ENCODE data around the gene PPP1CC. TPM values are rescaled to one million over a fixed set of nuclear protein-coding genes. Genes with fewer than 3 reads are reported as not detected.
"Not testable (repeated sequence)": the region's sequence is repeated elsewhere in the genome, so short reads cannot be mapped to it uniquely, and the experiment has no call there.

PPP1CC gene
- total RNA-seq, 2 experiments from 2014 or later = 334 to 343 TPM

- intact Hi-C loops (cut with micrococcal nuclease) = no loop called here
- H3K9me3 Mint-ChIP-seq = no peaks in the 10 kb centered on the region
- no peak for DNase-seq
Measured at GRCh38 chr12:110737532-110737931, 5.2 kb downstream of the PPP1CC start.

DNA sequence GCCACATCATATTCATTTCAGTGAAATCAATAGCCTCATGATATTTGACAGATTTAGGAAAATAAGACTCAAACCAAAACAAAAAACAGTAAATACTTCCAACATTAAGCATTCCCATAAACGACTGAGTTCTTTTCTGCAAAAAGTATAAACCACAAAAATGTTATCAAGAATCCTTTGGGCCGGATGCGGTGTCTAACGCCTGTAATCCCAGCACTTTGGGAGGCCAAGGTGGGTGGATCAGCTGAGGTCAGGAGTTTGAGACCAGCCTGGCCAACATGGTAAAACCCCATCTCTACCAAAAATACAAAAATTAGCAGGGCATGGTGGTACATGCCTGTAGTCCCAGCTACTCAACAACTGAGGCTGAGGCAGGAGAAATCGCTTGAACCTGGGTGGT, 5.7 kb downstream of the PPP1CC start:
- H3K9me3 Mint-ChIP-seq; H3K27me3 Mint-ChIP-seq; intact Hi-C loops (cut with micrococcal nuclease): not testable (repeated sequence)
- Mint-ChIP-seq H3K27ac (peak overlapping the region; percentile 76), H3K4me3 (peak overlapping the region; percentile 81), H3K36me3 (peaks cover 76% of the 10 kb centered on the region), H3K4me1 (ENCODE audit: low read depth) (peaks cover 71% of the 10 kb centered on the region)
- DNase-seq = peak; percentile 52
- POLR2A ChIA-PET = interaction anchor here (1.0 to 1.2 kb wide), 2 partner anchors 10 to 41 kb away, joined by 3 to 4 read pairs; no protein-coding TSS in a partner anchor
- CTCF ChIA-PET = interaction anchor here (0.9 to 1.2 kb wide), 3 partner anchors 10 to 90 kb away, joined by 3 read pairs; no protein-coding TSS in a partner anchor

More at GRCh38 chr12:110737532-110737931, 5.2 kb downstream of the PPP1CC start:
- peak overlapping the region; percentile 87 for H3K27ac Mint-ChIP-seq
- ChIA-PET POLR2A (interaction anchor here (1.0 to 1.4 kb wide), 3 partner anchors 10 to 41 kb away, joined by 3 to 5 read pairs (median 3); no protein-coding TSS in a partner anchor), CTCF (interaction anchor here (4.4 kb wide), 1 partner anchor 40 kb away, joined by 30 read pairs; no protein-coding TSS in a partner anchor)
- peaks cover 65% of the 10 kb centered on the region for H3K4me1 Mint-ChIP-seq (ENCODE audit: low read depth)
- peak overlapping the region; percentile 81 for H3K4me3 Mint-ChIP-seq
- H3K36me3 Mint-ChIP-seq = peaks cover 72% of the 10 kb centered on the region
- H3K27me3 Mint-ChIP-seq = no peaks in the 10 kb centered on the region

GRCh38 chr12:110733900-110734299, 8.8 kb downstream of the PPP1CC start:
- Mint-ChIP-seq H3K9me3 (no peaks in the 10 kb centered on the region), H3K27ac (peak overlapping the region; percentile 60), H3K4me3 (peak overlapping the region; percentile 9), H3K4me1 (ENCODE audit: low read depth) (peaks cover 86% of the 10 kb centered on the region), H3K27me3 (no peaks in the 10 kb centered on the region), H3K36me3 (peaks cover 81% of the 10 kb centered on the region)
- no peak for DNase-seq
- POLR2A ChIA-PET = interaction anchor here (0.6 to 1.1 kb wide), 2 partner anchors 11 to 175 kb away, joined by 3 to 4 read pairs; no protein-coding TSS in a partner anchor
- CTCF ChIA-PET = interaction anchor here (2.5 kb wide), 1 partner anchor 93 kb away, joined by 9 read pairs; no protein-coding TSS in a partner anchor
- intact Hi-C loops (cut with micrococcal nuclease) = no loop called here

DNA sequence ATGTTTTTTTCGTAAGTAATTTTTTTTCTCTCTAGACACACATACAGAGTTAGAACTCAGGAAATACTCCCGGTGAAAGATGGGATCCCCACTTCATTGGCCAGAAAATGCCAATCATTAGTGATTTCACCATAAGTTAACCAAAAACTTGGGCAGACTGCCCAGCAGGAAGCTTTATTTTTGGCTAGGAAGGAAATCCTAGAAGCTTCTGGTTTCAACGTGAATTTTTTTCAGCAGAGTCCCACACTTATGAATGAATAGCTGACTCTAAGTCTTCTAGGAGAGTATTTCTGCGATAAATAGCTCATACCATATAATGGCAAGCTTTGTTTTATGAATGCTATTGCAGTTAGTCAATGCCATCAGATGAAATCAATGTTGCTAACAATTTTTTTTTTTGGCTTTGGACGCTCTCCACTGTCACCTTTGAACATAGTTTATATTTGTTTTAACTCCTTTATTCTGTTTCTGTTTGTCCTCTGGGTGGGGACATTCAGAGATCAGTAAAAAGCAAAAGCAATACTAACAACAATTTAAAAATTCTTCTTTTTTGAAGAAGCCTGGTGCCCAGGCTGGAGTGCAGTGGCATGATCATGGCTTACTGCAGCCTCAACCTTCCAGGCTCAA, 9.5 kb downstream of the PPP1CC start:
- POLR2A ChIA-PET = interaction anchor here (0.6 to 1.1 kb wide), 3 partner anchors 10 to 174 kb away, joined by 3 to 5 read pairs (median 4); no protein-coding TSS in a partner anchor
- H3K9me3 Mint-ChIP-seq = no peaks in the 10 kb centered on the region
- H3K27me3 Mint-ChIP-seq = no peaks in the 10 kb centered on the region
- CTCF ChIA-PET = interaction anchor here (0.7 to 2.5 kb wide), 2 partner anchors 94 to 155 kb away, joined by 3 to 9 read pairs; no protein-coding TSS in a partner anchor
- H3K4me3 Mint-ChIP-seq = no peak overlapping the region
- H3K4me1 Mint-ChIP-seq (ENCODE audit: low read depth) = peaks cover 85% of the 10 kb centered on the region
- H3K36me3 Mint-ChIP-seq = peaks cover 79% of the 10 kb centered on the region
- intact Hi-C loops (cut with micrococcal nuclease) = no loop called here
- no peak for DNase-seq
- no peak overlapping the region for H3K27ac Mint-ChIP-seq

DNA sequence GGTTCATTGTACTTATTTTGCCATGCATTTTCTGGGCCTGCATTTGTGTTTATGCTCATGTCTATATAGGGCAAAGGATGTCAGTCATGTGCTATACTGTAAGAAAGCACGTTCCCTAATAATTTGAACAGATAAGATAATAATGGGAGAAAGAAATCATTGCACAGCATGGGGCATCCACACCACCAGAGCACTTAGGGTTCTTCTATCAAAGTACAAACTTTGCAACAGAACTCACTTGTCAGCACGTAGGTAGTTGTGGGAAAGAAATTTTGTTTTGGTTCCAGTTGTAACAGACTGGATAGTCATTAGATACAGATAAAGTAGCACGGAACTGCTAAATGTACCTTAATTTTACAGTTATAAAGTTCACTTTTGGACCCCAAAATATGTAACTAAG, 10.1 kb downstream of the PPP1CC start:
- no peak for DNase-seq
- intact Hi-C loops (cut with micrococcal nuclease) = no loop called here
- POLR2A ChIA-PET = interaction anchor here (0.6 kb wide), 1 partner anchor 40 kb away, joined by 5 read pairs; no protein-coding TSS in a partner anchor
- CTCF ChIA-PET = interaction anchor here (0.7 to 2.5 kb wide), 2 partner anchors 94 to 155 kb away, joined by 3 to 9 read pairs; no protein-coding TSS in a partner anchor
- H3K27ac Mint-ChIP-seq = peak overlapping the region; percentile 38
- no peaks in the 10 kb centered on the region for H3K27me3 Mint-ChIP-seq
- no peaks in the 10 kb centered on the region for H3K9me3 Mint-ChIP-seq
- peaks cover 78% of the 10 kb centered on the region for H3K36me3 Mint-ChIP-seq
- H3K4me3 Mint-ChIP-seq = no peak overlapping the region
- peaks cover 83% of the 10 kb centered on the region for H3K4me1 Mint-ChIP-seq (ENCODE audit: low read depth)

- ChIA-PET CTCF (interaction anchor here (0.6 to 1.6 kb wide), 5 partner anchors 10 to 130 kb away, joined by 3 to 12 read pairs (median 3); no protein-coding TSS in a partner anchor), POLR2A (interaction anchor here (0.6 to 2.7 kb wide), 5 partner anchors 8 to 263 kb away, joined by 3 to 9 read pairs (median 7); partner anchors contain the start of genes FAM216A and GPN3)
- Mint-ChIP-seq H3K9me3 (no peaks in the 10 kb centered on the region), H3K4me3 (no peak overlapping the region), H3K27ac (peak overlapping the region; percentile 35), H3K27me3 (no peaks in the 10 kb centered on the region), H3K4me1 (ENCODE audit: low read depth) (peaks cover 85% of the 10 kb centered on the region), H3K36me3 (peaks cover 79% of the 10 kb centered on the region)
- intact Hi-C loops (cut with micrococcal nuclease) = no loop called here
- no peak for DNase-seq
Measured at GRCh38 chr12:110731479-110731878, 11.2 kb downstream of the PPP1CC start.

DNA sequence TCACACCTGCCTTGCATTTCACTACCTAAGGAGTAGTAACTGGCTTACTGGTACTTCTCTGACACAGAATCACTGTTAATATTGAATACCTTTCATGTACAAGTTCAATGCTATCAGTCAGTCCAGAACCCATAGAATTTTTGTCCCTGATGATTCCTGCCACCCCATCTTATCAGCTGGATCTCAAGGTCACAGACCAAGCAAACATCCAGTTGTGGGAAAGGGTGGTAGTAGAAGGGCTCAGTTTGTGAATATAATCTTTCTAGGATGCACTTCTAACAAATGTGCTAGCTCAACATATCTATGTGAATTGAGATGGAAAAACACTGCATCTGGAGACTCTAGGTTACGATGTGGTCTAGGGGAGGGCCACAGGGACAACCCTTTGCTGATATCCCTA, 14.1 kb downstream of the PPP1CC start:
- Mint-ChIP-seq H3K36me3 (peaks cover 78% of the 10 kb centered on the region), H3K27ac (peak overlapping the region; percentile 79), H3K4me1 (ENCODE audit: low read depth) (peaks cover 74% of the 10 kb centered on the region), H3K27me3 (no peaks in the 10 kb centered on the region), H3K4me3 (no peak overlapping the region), H3K9me3 (no peaks in the 10 kb centered on the region)
- ChIA-PET POLR2A (interaction anchor here (0.9 to 3.6 kb wide), 2 partner anchors 11 to 18 kb away, joined by 6 to 19 read pairs; no protein-coding TSS in a partner anchor), CTCF (interaction anchor here (1.3 to 2.3 kb wide), 3 partner anchors 13 to 159 kb away, joined by 3 to 6 read pairs (median 4); no protein-coding TSS in a partner anchor)
- intact Hi-C loops (cut with micrococcal nuclease) = no loop called here
- no peak for DNase-seq

DNA sequence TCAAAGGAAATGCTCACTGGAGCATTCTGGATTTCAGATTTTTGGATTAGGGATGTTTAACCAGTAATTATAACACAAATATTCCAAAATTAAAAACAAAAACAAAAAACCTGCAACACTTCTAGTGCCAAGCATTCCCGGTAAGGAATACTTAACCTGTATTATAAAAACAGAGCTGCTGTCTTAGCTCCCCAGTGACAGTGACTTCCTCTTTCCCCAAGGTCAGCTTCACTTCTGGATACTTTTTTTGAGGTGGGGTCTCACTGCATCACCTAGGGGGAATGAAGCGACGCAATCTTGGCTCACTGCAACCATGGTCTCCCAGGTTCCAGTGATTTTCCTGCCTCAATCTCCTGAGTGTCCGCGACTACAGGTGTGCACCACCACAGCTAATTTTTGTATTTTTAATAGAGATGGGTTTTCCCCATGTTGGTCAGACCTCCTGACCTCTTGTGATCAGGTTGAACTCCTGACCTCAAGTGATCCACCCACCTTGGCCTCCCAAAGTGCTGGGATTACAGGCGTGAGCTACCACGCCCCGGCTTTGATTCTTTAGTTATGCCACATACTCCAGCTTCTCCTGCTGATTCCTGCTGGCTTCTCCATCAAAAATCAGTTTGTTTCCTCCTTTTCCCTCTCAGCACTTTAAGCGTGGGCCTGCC, 15.9 kb downstream of the PPP1CC start:
- Mint-ChIP-seq H3K27me3 (no peaks in the 10 kb centered on the region), H3K36me3 (peaks cover 75% of the 10 kb centered on the region), H3K4me3 (no peak overlapping the region), H3K4me1 (ENCODE audit: low read depth) (peaks cover 58% of the 10 kb centered on the region), H3K9me3 (no peaks in the 10 kb centered on the region), H3K27ac (peak overlapping the region; percentile 84)
- intact Hi-C loops (cut with micrococcal nuclease) = loop anchor here (1.0 kb wide), 2 partner anchors 10 to 13 kb away; no protein-coding TSS in a partner anchor
- CTCF ChIA-PET = interaction anchor here (0.8 to 1.0 kb wide), 2 partner anchors 10 to 100 kb away, joined by 3 to 5 read pairs; no protein-coding TSS in a partner anchor
- no peak for DNase-seq
- POLR2A ChIA-PET = interaction anchor here (1.2 to 3.6 kb wide), 3 partner anchors 10 to 49 kb away, joined by 4 to 19 read pairs (median 4); no protein-coding TSS in a partner anchor

DNA sequence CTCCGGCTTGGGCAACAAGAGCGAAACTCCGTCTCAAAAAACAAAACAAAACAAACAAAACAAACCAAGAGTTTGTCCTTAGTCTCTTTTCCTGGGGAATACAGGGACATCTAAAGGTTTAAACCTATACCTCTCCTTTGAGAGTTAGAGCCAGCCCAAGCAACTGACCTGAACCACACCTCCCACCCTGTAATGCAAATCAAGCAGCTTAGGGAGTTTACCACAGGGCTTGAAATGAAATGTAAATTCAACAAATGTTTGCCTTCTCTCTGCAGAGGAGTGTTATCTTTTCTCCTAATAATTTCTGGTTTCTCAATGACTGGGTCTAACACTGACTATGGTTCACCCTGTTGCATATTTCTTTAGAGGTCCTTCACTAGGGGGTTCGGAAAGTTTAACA, 16.7 kb downstream of the PPP1CC start:
- DNase-seq = no peak
- ChIA-PET CTCF (no interaction called here), POLR2A (no interaction called here)
- H3K27ac Mint-ChIP-seq = peak overlapping the region; percentile 47
- peaks cover 51% of the 10 kb centered on the region for H3K4me1 Mint-ChIP-seq (ENCODE audit: low read depth)
- no peak overlapping the region for H3K4me3 Mint-ChIP-seq
- H3K27me3 Mint-ChIP-seq = no peaks in the 10 kb centered on the region
- intact Hi-C loops (cut with micrococcal nuclease) = no loop called here
- no peaks in the 10 kb centered on the region for H3K9me3 Mint-ChIP-seq
- peaks cover 74% of the 10 kb centered on the region for H3K36me3 Mint-ChIP-seq

- intact Hi-C loops (cut with micrococcal nuclease) = no loop called here
- peak overlapping the region; percentile 57 for H3K27ac Mint-ChIP-seq
- peaks cover 44% of the 10 kb centered on the region for H3K4me1 Mint-ChIP-seq (ENCODE audit: low read depth)
- no peak overlapping the region for H3K4me3 Mint-ChIP-seq
- peaks cover 75% of the 10 kb centered on the region for H3K36me3 Mint-ChIP-seq
- CTCF ChIA-PET = no interaction called here
- H3K9me3 Mint-ChIP-seq = no peaks in the 10 kb centered on the region
- DNase-seq = no peak
- no peaks in the 10 kb centered on the region for H3K27me3 Mint-ChIP-seq
- POLR2A ChIA-PET = no interaction called here
Measured at GRCh38 chr12:110725267-110725666, 17.4 kb downstream of the PPP1CC start.

- H3K27ac Mint-ChIP-seq; CTCF ChIA-PET; H3K4me3 Mint-ChIP-seq; intact Hi-C loops (cut with micrococcal nuclease); H3K27me3 Mint-ChIP-seq; H3K9me3 Mint-ChIP-seq; DNase-seq: not testable (repeated sequence)
- Mint-ChIP-seq H3K4me1 (ENCODE audit: low read depth) (peaks cover 34% of the 10 kb centered on the region), H3K36me3 (peaks cover 82% of the 10 kb centered on the region)
- POLR2A ChIA-PET = interaction anchor here (1.2 kb wide), 1 partner anchor 11 kb away, joined by 4 read pairs; no protein-coding TSS in a partner anchor
Measured at GRCh38 chr12:110722892-110723291, 19.8 kb downstream of the PPP1CC start.
